Coronary artery (tissue), 2 donors: Measurements from ENCODE around the gene PCDH9.

Experiments used
- DNase-seq: peaks from one replicate; pipeline ENCODE4 v3.0.0-alpha.2; 2017; ENCODE audit warnings: low spot score
- H3K27ac ChIP-seq, 2 donors: fragments of 200-600 bp; sonication (generic); one replicate each; pipeline ENCODE4 v1.5.1; 2016 to 2019
- H3K4me3 ChIP-seq: fragments of 200-600 bp; sonication (generic); 2 replicates; pipeline ENCODE4 v1.5.1; 2016; ENCODE audit warnings: mild to moderate bottlenecking, moderate library complexity
- CTCF ChIP-seq: fragments of 200-600 bp; sonication (generic); IDR thresholded peaks from one replicate; pipeline ENCODE4 v1.5.1; 2019; ENCODE audit warnings: antibody characterized with exemption

The PCDH9 gene

GRCh38 chr13:66849706-66850105, 380.4 kb downstream of the PCDH9 start:
- DNase-seq, result no peak
- no peak overlapping the region for H3K4me3 ChIP-seq
- no peak for TF ChIP-seq CTCF
- no peak overlapping the region for H3K27ac ChIP-seq

- no peak for TF ChIP-seq CTCF
- Histone ChIP-seq H3K27ac (no peak overlapping the region), H3K4me3 (no peak overlapping the region)
- DNase-seq, result no peak
These were observed 382.6 kb downstream of the PCDH9 start for GRCh38 chr13:66847541-66847940.

GRCh38 chr13:66845393-66845792, 384.7 kb downstream of the PCDH9 start:
- Histone ChIP-seq H3K4me3 (no peak overlapping the region), H3K27ac (no peak overlapping the region)
- TF ChIP-seq CTCF, result no peak
- DNase-seq, result no peak

GRCh38 chr13:66844933-66845332, 385.2 kb downstream of the PCDH9 start:
- H3K4me3 ChIP-seq, result no peak overlapping the region
- DNase-seq, result no peak
- TF ChIP-seq CTCF, result no peak
- H3K27ac ChIP-seq, result no peak overlapping the region

- H3K27ac ChIP-seq, result no peak overlapping the region
- no peak for TF ChIP-seq CTCF
- H3K4me3 ChIP-seq, result no peak overlapping the region
- no peak for DNase-seq
These were observed 387.4 kb downstream of the PCDH9 start for GRCh38 chr13:66842766-66843165.

- no peak overlapping the region for H3K27ac ChIP-seq
- DNase-seq, result no peak
- H3K4me3 ChIP-seq, result no peak overlapping the region
- TF ChIP-seq CTCF, result no peak
These were observed 389.5 kb downstream of the PCDH9 start for GRCh38 chr13:66840621-66841020.

GRCh38 chr13:66837246-66837645, 392.9 kb downstream of the PCDH9 start:
- DNase-seq, result no peak
- no peak overlapping the region for H3K27ac ChIP-seq
- H3K4me3 ChIP-seq, result no peak overlapping the region
- no peak for TF ChIP-seq CTCF
